Hematopoietic multipotent progenitor cell treated with erythropoietin and hydrocortisone succinate and interleukin-3 and kit ligand, for 8 days (in vitro differentiated cells): ENCODE results near the gene ST6GALNAC3.
"Not testable (repeated sequence)": the region's sequence is repeated elsewhere in the genome, so short reads cannot be mapped to it uniquely, and the experiment has no call there.

ENCODE experiments used
- DNase-seq: peaks from one replicate; pipeline ENCODE4 v3.0.0-alpha.2; 2015

Gene ST6GALNAC3

GRCh38 chr1:76203127-76203526, 128.6 kb downstream of the ST6GALNAC3 start:
- DNase-seq = no peak

- DNase-seq = no peak
Observed at GRCh38 chr1:76209238-76209637, 134.7 kb downstream of the ST6GALNAC3 start.

GRCh38 chr1:76209648-76210047, 135.1 kb downstream of the ST6GALNAC3 start:
- no peak for DNase-seq

- DNase-seq = no peak
Observed at GRCh38 chr1:76210160-76210559, 135.6 kb downstream of the ST6GALNAC3 start.

- no peak for DNase-seq
Observed at GRCh38 chr1:76218888-76219287, 144.3 kb downstream of the ST6GALNAC3 start.

GRCh38 chr1:76219366-76219818, 144.8 kb downstream of the ST6GALNAC3 start:
- DNase-seq = no peak

GRCh38 chr1:76224752-76225151, 150.2 kb downstream of the ST6GALNAC3 start:
- no peak for DNase-seq

- no peak for DNase-seq
Observed at GRCh38 chr1:76225526-76225925, 151.0 kb downstream of the ST6GALNAC3 start.

- DNase-seq = no peak
Observed at GRCh38 chr1:76227621-76228020, 153.1 kb downstream of the ST6GALNAC3 start.

- DNase-seq = no peak
Observed at GRCh38 chr1:76229279-76230005, 154.9 kb downstream of the ST6GALNAC3 start.

- no peak for DNase-seq
Observed at GRCh38 chr1:76230842-76231281, 156.3 kb downstream of the ST6GALNAC3 start.

- no peak for DNase-seq
Observed at GRCh38 chr1:76231320-76231719, 156.8 kb downstream of the ST6GALNAC3 start.

- DNase-seq = no peak
Observed at GRCh38 chr1:76232666-76233065, 158.1 kb downstream of the ST6GALNAC3 start.

- DNase-seq = no peak
Observed at GRCh38 chr1:76234061-76234460, 159.5 kb downstream of the ST6GALNAC3 start.

- DNase-seq = no peak
Observed at GRCh38 chr1:76237211-76237610, 162.7 kb downstream of the ST6GALNAC3 start.

- DNase-seq = no peak
Observed at GRCh38 chr1:76238094-76238628, 163.6 kb downstream of the ST6GALNAC3 start.

GRCh38 chr1:76239470-76239918, 164.9 kb downstream of the ST6GALNAC3 start:
- DNase-seq = no peak

- no peak for DNase-seq
Observed at GRCh38 chr1:76240316-76240715, 165.8 kb downstream of the ST6GALNAC3 start.

- DNase-seq = not testable (repeated sequence)
Observed at GRCh38 chr1:76242587-76242986, 168.0 kb downstream of the ST6GALNAC3 start.

GRCh38 chr1:76247261-76247852, 172.8 kb downstream of the ST6GALNAC3 start:
- DNase-seq = no peak

GRCh38 chr1:76250271-76250670, 175.7 kb downstream of the ST6GALNAC3 start:
- no peak for DNase-seq

- DNase-seq = no peak
Observed at GRCh38 chr1:76252431-76252830, 177.9 kb downstream of the ST6GALNAC3 start.

- no peak for DNase-seq
Observed at GRCh38 chr1:76254104-76255030, 179.8 kb downstream of the ST6GALNAC3 start.
